MM.1S (cell line): ENCODE measurements around the gene CYB5D1.

Experiments used
- EZH2 ChIP-seq: fragments of 300-600 bp; sonication (generic); optimal IDR thresholded peaks from 2 replicates; pipeline ENCODE3; 2017; ENCODE audit warnings: low read depth, mild to moderate bottlenecking, antibody characterized with exemption, low read length, mixed read lengths
- TF ChIP-seq, protein P1 (sequence below): fragments of 300-600 bp; sonication (generic); IDR thresholded peaks from 2 replicates; pipeline ENCODE4 v1.5.1; 2016; ENCODE audit warnings: antibody characterized with exemption, low read length, mixed read lengths

DNA sequence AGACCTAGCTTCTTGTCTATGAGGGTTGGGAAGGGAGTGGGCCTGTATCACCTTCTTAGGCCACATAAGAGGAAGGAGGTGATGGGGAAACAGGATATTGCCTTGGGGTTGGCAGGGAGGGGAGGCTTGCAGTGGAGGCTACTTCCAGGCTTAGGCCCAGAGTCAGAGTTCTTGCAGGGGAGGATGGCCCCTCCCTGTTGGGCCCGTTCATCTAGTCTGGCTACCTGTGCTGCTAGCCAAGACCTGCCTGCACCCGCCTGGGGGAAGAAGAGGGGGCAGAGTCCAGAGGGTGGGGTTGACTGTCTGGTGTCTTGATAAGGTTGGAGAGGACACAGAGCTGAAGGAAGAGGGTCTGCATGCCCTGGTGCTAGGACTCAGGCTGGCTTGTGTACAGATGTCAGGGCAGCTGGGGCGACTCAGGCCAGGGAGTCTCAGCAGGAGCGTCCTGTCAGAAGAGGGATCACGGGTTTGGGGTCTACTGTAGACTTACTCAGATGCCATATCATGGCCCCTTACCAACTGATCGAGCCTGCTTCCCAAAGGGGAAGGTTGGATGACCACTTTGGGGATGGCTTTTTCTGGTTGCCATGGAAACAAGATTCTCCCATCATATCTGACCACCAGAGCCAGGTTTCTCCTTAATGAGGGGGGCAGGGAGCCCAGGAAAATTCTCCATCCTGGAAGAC lies 18.5 kb upstream of the CYB5D1 start:
- TF ChIP-seq, protein P1, sequence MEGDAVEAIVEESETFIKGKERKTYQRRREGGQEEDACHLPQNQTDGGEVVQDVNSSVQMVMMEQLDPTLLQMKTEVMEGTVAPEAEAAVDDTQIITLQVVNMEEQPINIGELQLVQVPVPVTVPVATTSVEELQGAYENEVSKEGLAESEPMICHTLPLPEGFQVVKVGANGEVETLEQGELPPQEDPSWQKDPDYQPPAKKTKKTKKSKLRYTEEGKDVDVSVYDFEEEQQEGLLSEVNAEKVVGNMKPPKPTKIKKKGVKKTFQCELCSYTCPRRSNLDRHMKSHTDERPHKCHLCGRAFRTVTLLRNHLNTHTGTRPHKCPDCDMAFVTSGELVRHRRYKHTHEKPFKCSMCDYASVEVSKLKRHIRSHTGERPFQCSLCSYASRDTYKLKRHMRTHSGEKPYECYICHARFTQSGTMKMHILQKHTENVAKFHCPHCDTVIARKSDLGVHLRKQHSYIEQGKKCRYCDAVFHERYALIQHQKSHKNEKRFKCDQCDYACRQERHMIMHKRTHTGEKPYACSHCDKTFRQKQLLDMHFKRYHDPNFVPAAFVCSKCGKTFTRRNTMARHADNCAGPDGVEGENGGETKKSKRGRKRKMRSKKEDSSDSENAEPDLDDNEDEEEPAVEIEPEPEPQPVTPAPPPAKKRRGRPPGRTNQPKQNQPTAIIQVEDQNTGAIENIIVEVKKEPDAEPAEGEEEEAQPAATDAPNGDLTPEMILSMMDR, result no peak
- no peak for TF ChIP-seq EZH2
